Glutamatergic neuron (in vitro differentiated cells): Measurements from ENCODE around the gene TSFM. TPM values are rescaled to one million over a fixed set of nuclear protein-coding genes. Genes with fewer than 3 reads are reported as not detected.

Source experiments
- DNase-seq: peaks from one replicate; pipeline ENCODE4 v3.0.0; 2022
- H3K27ac Mint-ChIP-seq: one replicate; pipeline ENCODE4 v1.8.0; 2020; ENCODE audit warnings: mild to moderate bottlenecking, mixed read lengths, inconsistent platforms; ENCODE audit not compliant: unreplicated experiment
- H3K27me3 Mint-ChIP-seq: one replicate; pipeline ENCODE4 v1.8.0; 2020; ENCODE audit warnings: mild to moderate bottlenecking, moderate library complexity, mixed read lengths, inconsistent platforms; ENCODE audit not compliant: unreplicated experiment
- H3K36me3 Mint-ChIP-seq: one replicate; pipeline ENCODE4 v1.8.0; 2020; ENCODE audit warnings: mild to moderate bottlenecking, mixed read lengths, inconsistent platforms; ENCODE audit not compliant: unreplicated experiment
- H3K4me1 Mint-ChIP-seq: one replicate; pipeline ENCODE4 v1.8.0; 2020; ENCODE audit warnings: mild to moderate bottlenecking, low read depth, mixed read lengths, inconsistent platforms; ENCODE audit not compliant: unreplicated experiment
- H3K4me3 Mint-ChIP-seq: one replicate; pipeline ENCODE4 v1.8.0; 2020; ENCODE audit warnings: mild to moderate bottlenecking, mixed read lengths, inconsistent platforms; ENCODE audit not compliant: unreplicated experiment
- H3K9me3 Mint-ChIP-seq: one replicate; pipeline ENCODE4 v1.8.0; 2020; ENCODE audit warnings: mild to moderate bottlenecking, moderate library complexity, mixed read lengths, inconsistent platforms; ENCODE audit not compliant: unreplicated experiment
- CTCF ChIP-seq: fragments of 200-600 bp; sonication (generic); IDR thresholded peaks from one replicate; pipeline ENCODE4 v1.5.0; 2021; ENCODE audit not compliant: partially characterized antibody, unreplicated experiment
- total RNA-seq: library from RNA; stranded (reverse); fragmentation: NEBNext Ultra II Directional; extraction: Animal tissue kit (Norgen Biotek cat#: 25700); gene quantifications from one replicate; pipeline ENCODE4 v1.2.1, GENCODE V29; 2021; ENCODE audit not compliant: unreplicated experiment

Gene TSFM
- total RNA-seq, 1 donor from 2014 or later: 35.7 TPM

- H3K36me3 Mint-ChIP-seq: peaks cover 6% of the 10 kb centered on the region
- no peak for TF ChIP-seq CTCF
- H3K27me3 Mint-ChIP-seq: peaks cover 20% of the 10 kb centered on the region
- peak overlapping the region; percentile 46 for H3K4me3 Mint-ChIP-seq
- DNase-seq: no peak
- H3K9me3 Mint-ChIP-seq: peaks cover 4% of the 10 kb centered on the region
- no peak overlapping the region for H3K27ac Mint-ChIP-seq
- H3K4me1 Mint-ChIP-seq: peaks cover 5% of the 10 kb centered on the region
Observed at GRCh38 chr12:57763881-57764661, 18.5 kb upstream of the TSFM start.

GRCh38 chr12:57764662-57765002, 18.0 kb upstream of the TSFM start:
- H3K27ac Mint-ChIP-seq: no peak overlapping the region
- no peak for DNase-seq
- no peak for TF ChIP-seq CTCF
- H3K9me3 Mint-ChIP-seq: peaks cover 4% of the 10 kb centered on the region
- peaks cover 19% of the 10 kb centered on the region for H3K27me3 Mint-ChIP-seq
- peaks cover 6% of the 10 kb centered on the region for H3K36me3 Mint-ChIP-seq
- H3K4me3 Mint-ChIP-seq: peak overlapping the region; percentile 46
- peaks cover 5% of the 10 kb centered on the region for H3K4me1 Mint-ChIP-seq

- DNase-seq: peak; percentile 67
- peaks cover 5% of the 10 kb centered on the region for H3K4me1 Mint-ChIP-seq
- peaks cover 18% of the 10 kb centered on the region for H3K27me3 Mint-ChIP-seq
- H3K36me3 Mint-ChIP-seq: peaks cover 6% of the 10 kb centered on the region
- no peak overlapping the region for H3K4me3 Mint-ChIP-seq
- no peak overlapping the region for H3K27ac Mint-ChIP-seq
- H3K9me3 Mint-ChIP-seq: peaks cover 4% of the 10 kb centered on the region
- TF ChIP-seq CTCF: peak; percentile 20
Observed at GRCh38 chr12:57765003-57765697, 17.4 kb upstream of the TSFM start.

- peak; percentile 39 for DNase-seq
- no peak for TF ChIP-seq CTCF
- peak overlapping the region; percentile 59 for H3K4me3 Mint-ChIP-seq
- peaks cover 6% of the 10 kb centered on the region for H3K36me3 Mint-ChIP-seq
- H3K27me3 Mint-ChIP-seq: peaks cover 18% of the 10 kb centered on the region
- H3K4me1 Mint-ChIP-seq: peaks cover 5% of the 10 kb centered on the region
- peaks cover 4% of the 10 kb centered on the region for H3K9me3 Mint-ChIP-seq
- H3K27ac Mint-ChIP-seq: no peak overlapping the region
Observed at GRCh38 chr12:57765698-57766463, 16.7 kb upstream of the TSFM start.
